A549 (cell line): ENCODE measurements around the gene RPS6KA2. TPM values are rescaled to one million over a fixed set of nuclear protein-coding genes. Genes with fewer than 3 reads are reported as not detected.

Experiments
- ATAC-seq, 2 experiments: fragments of 200-7000 bp in 1 of 2; fragments of >200 bp in 1 of 2; cut with Nextera tagmentation in 1 of 2; cut with Tn5 transposase in 1 of 2; 3 replicates each; pipeline versions ENCODE4 v1.8.0 to v1.9.1; 2018 to 2020; ENCODE audit warnings: mild to moderate bottlenecking in 1 of 2, moderate library complexity in 1 of 2
- CTCF ChIA-PET: fragments of 300-600 bp; sonication (Branson Sonifier 250); formaldehyde crosslinking; extraction: SDS; loops from one replicate; lab custom pipeline; 2021; ENCODE audit warnings: antibody characterized with exemption, inconsistent platforms; lab: Yijun Ruan, JAX
- POLR2A ChIA-PET: fragments of 350-600 bp; formaldehyde crosslinking; extraction: SDS; loops from one replicate; lab custom pipeline; 2021; ENCODE audit warnings: antibody characterized with exemption, inconsistent platforms; lab: Yijun Ruan, JAX
- DNase-seq, 2 experiments: peaks; one replicate each; pipeline versions ENCODE4 v3.0.0 to v3.0.0-alpha.2; 2011 to 2016; ENCODE audit warnings: low read depth in 1 of 2, low spot score in 1 of 2
- FAIRE-seq: peaks from 2 replicates; lab custom pipeline; 2011; peaks lifted over from hg19 to GRCh38; lab: Jason Lieb, UNC
- H3K27ac ChIP-seq, 2 experiments: fragments of >200 bp; sonication (Bioruptor Twin); formaldehyde crosslinking; 3 replicates each; pipeline ENCODE4 v1.5.1; 2016 to 2017
- H3K4me1 ChIP-seq: fragments of >200 bp; sonication (Bioruptor Twin); formaldehyde crosslinking; 3 replicates; pipeline ENCODE4 v1.6.1; 2016
- H3K4me2 ChIP-seq: fragments of >200 bp; sonication (Bioruptor Twin); formaldehyde crosslinking; 3 replicates; pipeline ENCODE4 v1.6.1; 2016
- H3K4me3 ChIP-seq: fragments of >200 bp; sonication (Bioruptor Twin); formaldehyde crosslinking; 3 replicates; pipeline ENCODE4 v1.5.1; 2016
- H3K9me3 ChIP-seq: fragments of >200 bp; sonication (Bioruptor Twin); formaldehyde crosslinking; 3 replicates; pipeline ENCODE4 v1.6.1; 2016
- BHLHE40 ChIP-seq: IDR thresholded peaks from 2 replicates; pipeline ENCODE4 v1.6.1; 2012; ENCODE audit warnings: low read depth, low read length, inconsistent platforms
- CBX2 ChIP-seq: fragments of 200-600 bp; sonication (generic); IDR thresholded peaks from 2 replicates; pipeline ENCODE4 v1.6.1; 2016; ENCODE audit warnings: low read depth, mild to moderate bottlenecking, borderline replicate concordance
- CHD2 ChIP-seq: fragments of 150-350 bp; IDR thresholded peaks from 2 replicates; pipeline ENCODE4 v1.6.1; 2014; ENCODE audit warnings: low read length; ENCODE audit not compliant: partially characterized antibody
- CHD4 ChIP-seq: fragments of 200-600 bp; sonication (generic); IDR thresholded peaks from 2 replicates; pipeline ENCODE4 v1.6.1; 2016; ENCODE audit warnings: antibody characterized with exemption, mild to moderate bottlenecking, borderline replicate concordance
- EHF ChIP-seq: fragments of 250-450 bp; sonication (Bioruptor Pico); IDR thresholded peaks from 2 replicates; pipeline ENCODE4 v1.5.0; 2020; ENCODE audit warnings: mild to moderate bottlenecking
- EHMT2 ChIP-seq: fragments of 200-600 bp; sonication (generic); IDR thresholded peaks from 2 replicates; pipeline ENCODE4 v1.6.1; 2016; ENCODE audit warnings: antibody characterized with exemption, low read depth, mild to moderate bottlenecking, moderate library complexity
- EP300 ChIP-seq, 2 experiments: fragments of >200 bp; sonication (Bioruptor Twin); formaldehyde crosslinking; IDR thresholded peaks; 2 replicates in 1 of 2; 3 replicates in 1 of 2; pipeline ENCODE4 v1.6.1; 2016 to 2017
- ESRRA ChIP-seq: fragments of 150-350 bp; IDR thresholded peaks from 2 replicates; pipeline ENCODE4 v1.6.1; 2014; ENCODE audit warnings: mild to moderate bottlenecking, low read length, borderline replicate concordance
- FOSB ChIP-seq: fragments of 250-450 bp; sonication (Bioruptor Pico); IDR thresholded peaks from 2 replicates; pipeline ENCODE4 v1.5.0; 2020; ENCODE audit warnings: mild to moderate bottlenecking, moderate library complexity
- FOXS1 ChIP-seq: fragments of 250-450 bp; sonication (Bioruptor Pico); IDR thresholded peaks from 2 replicates; pipeline ENCODE4 v1.5.0; 2020; ENCODE audit warnings: mild to moderate bottlenecking, moderate library complexity
- HOXB13 ChIP-seq: fragments of 250-450 bp; sonication (Bioruptor Pico); IDR thresholded peaks from 2 replicates; pipeline ENCODE4 v1.5.0; 2020; ENCODE audit warnings: low read depth, mild to moderate bottlenecking, moderate library complexity
- KDM5A ChIP-seq: fragments of 200-600 bp; sonication (generic); IDR thresholded peaks from 2 replicates; pipeline ENCODE4 v1.6.1; 2016; ENCODE audit warnings: antibody characterized with exemption, mild to moderate bottlenecking
- MAZ ChIP-seq: fragments of 150-350 bp; IDR thresholded peaks from 2 replicates; pipeline ENCODE4 v1.6.1; 2014; ENCODE audit warnings: antibody characterized with exemption, low read depth, low read length, borderline replicate concordance
- POLR2A ChIP-seq: IDR thresholded peaks from 2 replicates; pipeline ENCODE4 v1.6.1; 2012; ENCODE audit warnings: mild to moderate bottlenecking, low read length
- RFX5 ChIP-seq: fragments of 450-650 bp; IDR thresholded peaks from 2 replicates; pipeline ENCODE4 v1.7.1; 2014; ENCODE audit warnings: antibody characterized with exemption, mild to moderate bottlenecking, moderate library complexity
- RNF2 ChIP-seq: fragments of 200-600 bp; sonication (generic); IDR thresholded peaks from 2 replicates; pipeline ENCODE4 v1.6.1; 2016; ENCODE audit warnings: low read depth, mild to moderate bottlenecking, antibody characterized with exemption, moderate library complexity, borderline replicate concordance
- SMC3 ChIP-seq: fragments of >200 bp; sonication (Bioruptor Twin); formaldehyde crosslinking; IDR thresholded peaks from 3 replicates; pipeline ENCODE4 v1.6.1; 2018; ENCODE audit warnings: inconsistent platforms
- SREBF2 ChIP-seq: fragments of 450-650 bp; IDR thresholded peaks from 2 replicates; pipeline ENCODE4 v1.6.1; 2014; ENCODE audit warnings: mild to moderate bottlenecking, moderate library complexity
- TFCP2L1 ChIP-seq: fragments of 250-450 bp; sonication (Bioruptor Pico); IDR thresholded peaks from 2 replicates; pipeline ENCODE4 v1.5.0; 2021; ENCODE audit warnings: mild to moderate bottlenecking
- TP53 ChIP-seq: fragments of 250-450 bp; sonication (Bioruptor Pico); IDR thresholded peaks from 2 replicates; pipeline ENCODE4 v1.5.0; 2021; ENCODE audit warnings: mild to moderate bottlenecking, moderate library complexity
- ZFP36 ChIP-seq: fragments of 450-650 bp; IDR thresholded peaks from 2 replicates; pipeline ENCODE4 v1.6.1; 2014; ENCODE audit warnings: borderline replicate concordance; ENCODE audit not compliant: partially characterized antibody
- ZNF302 ChIP-seq: fragments of 250-450 bp; sonication (Bioruptor Pico); IDR thresholded peaks from 2 replicates; pipeline ENCODE4 v1.9.0; 2021; ENCODE audit warnings: inconsistent platforms, mild to moderate bottlenecking, moderate library complexity
- WGBS: methylation state at CpG from one replicate; pipeline ENCODE4 v1.1.6; 2017; ENCODE audit errors: missing lambda C conversion rate; 5-methylcytosine and 5-hydroxymethylcytosine counted together
- polyA plus RNA-seq, 4 experiments: library from polyadenylated mRNA; depleted of rRNA in 3 of 4; stranded (reverse); fragments of >200 nt; fragmentation: RNase III in 1 of 4; extraction: RNeasy Plus Mini Kit Qiagen cat#74134 plus additional on column Dnase treatment in 1 of 4; gene quantifications; 2 replicates in 3 of 4; 3 replicates in 1 of 4; pipeline ENCODE4 v1.2.3, GENCODE V29; 2011 to 2017
- TF ChIP-seq, protein P1 (sequence below): fragments of 250-450 bp; sonication (Bioruptor Pico); IDR thresholded peaks from 2 replicates; pipeline ENCODE4 v1.5.0; 2021; ENCODE audit warnings: mild to moderate bottlenecking, moderate library complexity, borderline replicate concordance
- TF ChIP-seq, protein P2 (sequence below): fragments of >200 bp; sonication (Bioruptor Twin); formaldehyde crosslinking; IDR thresholded peaks from 2 replicates; pipeline ENCODE4 v1.6.1; 2016
- TF ChIP-seq, protein P3 (sequence below): fragments of 200-600 bp; sonication (generic); IDR thresholded peaks from 2 replicates; pipeline ENCODE4 v1.6.1; 2016; ENCODE audit warnings: antibody characterized with exemption, mild to moderate bottlenecking, moderate library complexity

RPS6KA2 gene
- polyA plus RNA-seq, 2 of the 4 experiments (the other 2 are of a cell fraction): 0.19 TPM; not detected in 1

DNA sequence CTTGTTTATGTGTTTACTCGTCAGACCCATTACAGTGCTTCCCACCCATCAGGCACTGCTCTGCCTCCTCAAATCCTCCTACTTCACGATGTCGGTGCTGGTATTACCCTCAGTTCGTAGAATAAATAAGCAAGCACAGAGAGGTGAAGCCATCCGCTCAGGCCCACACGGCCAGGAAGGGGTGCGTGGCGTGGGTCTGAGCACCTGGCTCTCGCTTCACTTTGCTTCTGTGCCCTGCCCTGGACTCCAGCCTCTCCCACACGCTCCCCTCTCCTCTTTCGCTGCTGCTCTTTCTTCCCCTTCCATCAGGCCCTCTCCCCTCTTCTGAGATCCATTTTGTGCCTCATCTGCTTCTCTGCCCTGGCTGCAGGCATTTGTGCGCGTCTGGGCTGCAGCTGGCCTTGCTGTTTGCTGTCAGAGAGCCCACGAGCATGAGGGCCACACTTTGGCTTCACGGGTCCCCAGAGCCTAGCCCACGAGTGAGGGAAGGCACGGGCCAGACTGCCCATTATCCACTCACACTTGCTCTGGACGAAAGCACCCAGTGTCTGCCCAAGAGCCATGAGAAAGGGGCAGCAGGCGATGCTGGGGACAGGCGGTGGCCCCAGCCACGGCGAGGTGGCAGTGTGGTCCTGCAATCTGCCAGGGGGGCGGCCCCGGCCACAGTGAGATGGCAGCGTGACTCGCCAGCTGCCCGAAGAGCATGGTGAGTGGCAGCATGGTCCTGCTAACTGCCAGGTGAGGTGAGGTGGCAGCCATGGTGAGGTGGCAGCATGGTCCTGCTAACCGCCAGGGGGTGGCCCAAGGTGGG, 148.1 kb downstream of the RPS6KA2 start:
- ATAC-seq (no peak), FAIRE-seq (no peak), DNase-seq (no peak)
- no peaks in the 10 kb centered on the region for H3K9me3 ChIP-seq
- ChIA-PET POLR2A (no interaction called here), CTCF (interaction anchor here (1.3 kb wide), 1 partner anchor 14 kb away, joined by 4 read pairs; no protein-coding TSS in a partner anchor)
- H3K4me3 ChIP-seq: no peak overlapping the region
- H3K27ac ChIP-seq: no peak overlapping the region
- TF ChIP-seq TP53 (CRISPR knock-in tag): no peak
- no peak for TF ChIP-seq TFCP2L1 (CRISPR knock-in tag)
- TF ChIP-seq CHD4: no peak
- TF ChIP-seq, protein P1, sequence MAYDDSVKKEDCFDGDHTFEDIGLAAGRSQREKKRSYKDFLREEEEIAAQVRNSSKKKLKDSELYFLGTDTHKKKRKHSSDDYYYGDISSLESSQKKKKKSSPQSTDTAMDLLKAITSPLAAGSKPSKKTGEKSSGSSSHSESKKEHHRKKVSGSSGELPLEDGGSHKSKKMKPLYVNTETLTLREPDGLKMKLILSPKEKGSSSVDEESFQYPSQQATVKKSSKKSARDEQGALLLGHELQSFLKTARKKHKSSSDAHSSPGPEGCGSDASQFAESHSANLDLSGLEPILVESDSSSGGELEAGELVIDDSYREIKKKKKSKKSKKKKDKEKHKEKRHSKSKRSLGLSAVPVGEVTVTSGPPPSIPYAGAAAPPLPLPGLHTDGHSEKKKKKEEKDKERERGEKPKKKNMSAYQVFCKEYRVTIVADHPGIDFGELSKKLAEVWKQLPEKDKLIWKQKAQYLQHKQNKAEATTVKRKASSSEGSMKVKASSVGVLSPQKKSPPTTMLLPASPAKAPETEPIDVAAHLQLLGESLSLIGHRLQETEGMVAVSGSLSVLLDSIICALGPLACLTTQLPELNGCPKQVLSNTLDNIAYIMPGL: no peak
- no peak for TF ChIP-seq MAZ
- TF ChIP-seq HOXB13 (CRISPR knock-in tag): no peak
- TF ChIP-seq FOSB (CRISPR knock-in tag): no peak
- TF ChIP-seq ZNF302 (CRISPR knock-in tag): no peak
- TF ChIP-seq EHMT2: no peak
- no peaks in the 10 kb centered on the region for H3K4me1 ChIP-seq
- 70% methylated on average over 16 of the region's 28 CpGs for WGBS
- H3K4me2 ChIP-seq: no peak overlapping the region

DNA sequence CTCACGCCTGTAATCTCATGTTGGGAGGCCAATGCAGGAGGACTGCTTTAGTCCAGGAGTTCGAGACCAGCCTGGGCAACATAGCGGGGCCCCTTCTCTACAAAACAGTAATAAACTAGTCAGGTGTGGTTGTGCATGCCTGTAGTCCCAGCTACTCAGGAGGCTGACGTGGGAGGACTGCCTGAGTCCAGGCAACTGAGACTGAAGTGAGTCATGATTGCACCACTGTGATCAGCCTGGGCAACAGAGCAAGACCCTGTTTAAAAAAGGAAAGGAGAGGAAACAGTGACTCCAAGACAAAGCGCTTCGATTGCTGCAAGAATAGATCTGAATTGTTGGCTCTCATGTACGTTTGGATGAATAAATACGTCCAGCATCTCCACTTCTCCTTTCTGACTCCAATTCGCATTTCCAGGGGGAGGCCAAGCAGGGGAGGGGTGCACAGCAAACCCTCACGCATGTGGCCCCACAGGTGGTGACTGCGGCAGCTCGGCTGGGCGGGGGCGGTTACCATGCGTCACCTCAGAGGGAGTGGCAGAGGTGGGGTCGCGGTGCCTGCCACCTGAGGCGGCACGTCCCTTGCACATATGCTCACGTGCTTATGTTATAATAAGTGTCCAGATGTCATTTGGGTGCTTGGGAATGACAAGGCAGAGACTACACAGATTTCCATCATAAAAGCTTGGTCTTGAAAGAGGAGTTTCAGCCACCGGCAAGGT, 149.2 kb downstream of the RPS6KA2 start:
- WGBS: 62% methylated on average over 17 of the region's 21 CpGs
- Histone ChIP-seq H3K9me3 (no peaks in the 10 kb centered on the region), H3K4me2 (no peak overlapping the region), H3K4me3 (no peak overlapping the region), H3K4me1 (no peaks in the 10 kb centered on the region), H3K27ac (no peak overlapping the region)
- no peak for DNase-seq
- no peak for TF ChIP-seq CHD2
- TF ChIP-seq EHF (CRISPR knock-in tag): no peak
- TF ChIP-seq POLR2A: no peak
- TF ChIP-seq, protein P2, sequence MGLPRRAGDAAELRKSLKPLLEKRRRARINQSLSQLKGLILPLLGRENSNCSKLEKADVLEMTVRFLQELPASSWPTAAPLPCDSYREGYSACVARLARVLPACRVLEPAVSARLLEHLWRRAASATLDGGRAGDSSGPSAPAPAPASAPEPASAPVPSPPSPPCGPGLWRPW: no peak
- TF ChIP-seq BHLHE40: no peak
- no peak for TF ChIP-seq ESRRA
- no peak for TF ChIP-seq FOXS1 (CRISPR knock-in tag)
- TF ChIP-seq ZFP36: no peak
- no peak for TF ChIP-seq RNF2
- no peak for TF ChIP-seq SREBF2
- no peak for TF ChIP-seq EP300 (IDR thresholded peaks at IDR 0.05)
- TF ChIP-seq, protein P3, sequence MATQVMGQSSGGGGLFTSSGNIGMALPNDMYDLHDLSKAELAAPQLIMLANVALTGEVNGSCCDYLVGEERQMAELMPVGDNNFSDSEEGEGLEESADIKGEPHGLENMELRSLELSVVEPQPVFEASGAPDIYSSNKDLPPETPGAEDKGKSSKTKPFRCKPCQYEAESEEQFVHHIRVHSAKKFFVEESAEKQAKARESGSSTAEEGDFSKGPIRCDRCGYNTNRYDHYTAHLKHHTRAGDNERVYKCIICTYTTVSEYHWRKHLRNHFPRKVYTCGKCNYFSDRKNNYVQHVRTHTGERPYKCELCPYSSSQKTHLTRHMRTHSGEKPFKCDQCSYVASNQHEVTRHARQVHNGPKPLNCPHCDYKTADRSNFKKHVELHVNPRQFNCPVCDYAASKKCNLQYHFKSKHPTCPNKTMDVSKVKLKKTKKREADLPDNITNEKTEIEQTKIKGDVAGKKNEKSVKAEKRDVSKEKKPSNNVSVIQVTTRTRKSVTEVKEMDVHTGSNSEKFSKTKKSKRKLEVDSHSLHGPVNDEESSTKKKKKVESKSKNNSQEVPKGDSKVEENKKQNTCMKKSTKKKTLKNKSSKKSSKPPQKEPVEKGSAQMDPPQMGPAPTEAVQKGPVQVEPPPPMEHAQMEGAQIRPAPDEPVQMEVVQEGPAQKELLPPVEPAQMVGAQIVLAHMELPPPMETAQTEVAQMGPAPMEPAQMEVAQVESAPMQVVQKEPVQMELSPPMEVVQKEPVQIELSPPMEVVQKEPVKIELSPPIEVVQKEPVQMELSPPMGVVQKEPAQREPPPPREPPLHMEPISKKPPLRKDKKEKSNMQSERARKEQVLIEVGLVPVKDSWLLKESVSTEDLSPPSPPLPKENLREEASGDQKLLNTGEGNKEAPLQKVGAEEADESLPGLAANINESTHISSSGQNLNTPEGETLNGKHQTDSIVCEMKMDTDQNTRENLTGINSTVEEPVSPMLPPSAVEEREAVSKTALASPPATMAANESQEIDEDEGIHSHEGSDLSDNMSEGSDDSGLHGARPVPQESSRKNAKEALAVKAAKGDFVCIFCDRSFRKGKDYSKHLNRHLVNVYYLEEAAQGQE: no peak
- TF ChIP-seq CBX2: no peak
- no peak for TF ChIP-seq MAZ
- TF ChIP-seq SMC3: no peak
- TF ChIP-seq TP53 (CRISPR knock-in tag): no peak
- TF ChIP-seq ZNF302 (CRISPR knock-in tag): no peak
- no peak for TF ChIP-seq KDM5A
- no peak for TF ChIP-seq RFX5
- CTCF ChIA-PET: interaction anchor here (1.3 kb wide), 2 partner anchors 13 to 21 kb away, joined by 3 to 4 read pairs; no protein-coding TSS in a partner anchor
- POLR2A ChIA-PET: no interaction called here
- no peak for ATAC-seq
- no peak for FAIRE-seq
